ENCODE results near the gene TTLL3. TPM values are rescaled to one million over a fixed set of nuclear protein-coding genes. Genes with fewer than 3 reads are reported as not detected.
A peak's percentile ranks its signal among the peaks of the same experiment; 100 is the strongest.

Gene TTLL3
- polyA plus RNA-seq, 1 donor (not counting 4 experiments of a cell fraction or from before 2014, with no cell fraction given), result 11.3 TPM

- DNase-seq (ENCODE audit: low read depth, low spot score), result no peak
- dilution Hi-C loops (cut with MboI; ENCODE audit: extremely low pct_ligation_motif_present, low sequenced_read_pairs), result no loop called here
- H3K36me3 ChIP-seq (ENCODE audit: control insufficient read depth in 2 of 2, extremely low read depth in 1 of 2, insufficient read depth in 2 of 2, low read length in 2 of 2), result peaks cover 20 to 22% of the 10 kb centered on the region in 2 experiments
Observed at GRCh38 chr3:9781978-9782603, 28.0 kb upstream of the TTLL3 start.

GRCh38 chr3:9782770-9783169 lies 27.3 kb upstream of the TTLL3 start:
- TF ChIP-seq EZH2 (IDR thresholded peaks at IDR 0.05; ENCODE audit: low read length) (no peak), CTCF (optimal IDR thresholded peaks at IDR 0.05 in 1 of 3, IDR thresholded peaks at IDR 0.05 in 1 of 3, conservative IDR thresholded peaks at IDR 0.05 in 1 of 3; ENCODE audit: extremely low read depth in 1 of 3, insufficient read depth in 2 of 3, low read length in 3 of 3) (peak in 1 of 3 experiments; percentile 22)
- dilution Hi-C loops (cut with MboI; ENCODE audit: extremely low pct_ligation_motif_present, low sequenced_read_pairs), result no loop called here
- Histone ChIP-seq H3K27ac (ENCODE audit: control insufficient read depth, insufficient read depth, low read length) (no peak overlapping the region), H3K4me1 (ENCODE audit: control insufficient read depth, extremely low read depth, insufficient read depth, low read length) (peaks cover 2% of the 10 kb centered on the region), H2AFZ (ENCODE audit: control insufficient read depth, low read length) (no peak overlapping the region), H3K9me3 (ENCODE audit: control insufficient read depth, low read depth, low read length) (no peaks in the 10 kb centered on the region), H3K27me3 (ENCODE audit: control insufficient read depth, extremely low read depth, insufficient read depth, low read length) (no peaks in the 10 kb centered on the region), H3K4me2 (ENCODE audit: control insufficient read depth, extremely low read depth, insufficient read depth, low read depth, low read length) (no peak overlapping the region), H3K9me1 (ENCODE audit: control insufficient read depth, extremely low read depth, insufficient read depth, low read length) (no peaks in the 10 kb centered on the region), H4K20me1 (ENCODE audit: control insufficient read depth, extremely low read depth, insufficient read depth, low read length) (no peaks in the 10 kb centered on the region), H3K79me2 (ENCODE audit: control insufficient read depth, insufficient read depth, low read length) (no peaks in the 10 kb centered on the region), H3K36me3 (ENCODE audit: control insufficient read depth in 2 of 2, extremely low read depth in 1 of 2, insufficient read depth in 2 of 2, low read length in 2 of 2) (peaks cover 27 to 28% of the 10 kb centered on the region in 2 experiments), H3K9ac (ENCODE audit: control insufficient read depth, extremely low read depth, insufficient read depth, low read length) (no peak overlapping the region), H3K4me3 (ENCODE audit: control insufficient read depth in 2 of 3, extremely low read depth in 1 of 3, insufficient read depth in 2 of 3, low read depth in 1 of 3, low read length in 3 of 3) (no peak overlapping the region)
- FAIRE-seq (no peak), DNase-seq (ENCODE audit: low read depth, low spot score) (no peak)

More at GRCh38 chr3:9781978-9782603, 28.0 kb upstream of the TTLL3 start:
- Histone ChIP-seq H3K27me3 (ENCODE audit: control insufficient read depth, extremely low read depth, insufficient read depth, low read length) (no peaks in the 10 kb centered on the region), H3K4me1 (ENCODE audit: control insufficient read depth, extremely low read depth, insufficient read depth, low read length) (peaks cover 3% of the 10 kb centered on the region), H3K27ac (ENCODE audit: control insufficient read depth, insufficient read depth, low read length) (no peak overlapping the region), H3K79me2 (ENCODE audit: control insufficient read depth, insufficient read depth, low read length) (no peaks in the 10 kb centered on the region), H4K20me1 (ENCODE audit: control insufficient read depth, extremely low read depth, insufficient read depth, low read length) (no peaks in the 10 kb centered on the region), H3K4me2 (ENCODE audit: control insufficient read depth, extremely low read depth, insufficient read depth, low read depth, low read length) (no peak overlapping the region), H3K9ac (ENCODE audit: control insufficient read depth, extremely low read depth, insufficient read depth, low read length) (no peak overlapping the region), H3K9me3 (ENCODE audit: control insufficient read depth, low read depth, low read length) (no peaks in the 10 kb centered on the region), H2AFZ (ENCODE audit: control insufficient read depth, low read length) (no peak overlapping the region), H3K4me3 (ENCODE audit: control insufficient read depth in 2 of 3, extremely low read depth in 1 of 3, insufficient read depth in 2 of 3, low read depth in 1 of 3, low read length in 3 of 3) (no peak overlapping the region), H3K9me1 (ENCODE audit: control insufficient read depth, extremely low read depth, insufficient read depth, low read length) (no peaks in the 10 kb centered on the region)
- no peak for TF ChIP-seq EZH2 (IDR thresholded peaks at IDR 0.05; ENCODE audit: low read length)
- FAIRE-seq, result no peak

- H3K79me2 ChIP-seq (ENCODE audit: control insufficient read depth, insufficient read depth, low read length), result no peaks in the 10 kb centered on the region
- H3K4me3 ChIP-seq (ENCODE audit: control insufficient read depth in 2 of 3, extremely low read depth in 1 of 3, insufficient read depth in 2 of 3, low read depth in 1 of 3, low read length in 3 of 3), result no peak overlapping the region
- no peak for FAIRE-seq
- H3K9ac ChIP-seq (ENCODE audit: control insufficient read depth, extremely low read depth, insufficient read depth, low read length), result no peak overlapping the region
- H3K36me3 ChIP-seq (ENCODE audit: control insufficient read depth in 2 of 2, extremely low read depth in 1 of 2, insufficient read depth in 2 of 2, low read length in 2 of 2), result peaks cover 26 to 29% of the 10 kb centered on the region in 2 experiments
- H3K4me2 ChIP-seq (ENCODE audit: control insufficient read depth, extremely low read depth, insufficient read depth, low read depth, low read length), result no peak overlapping the region
- H3K27ac ChIP-seq (ENCODE audit: control insufficient read depth, insufficient read depth, low read length), result no peak overlapping the region
- TF ChIP-seq EZH2 (IDR thresholded peaks at IDR 0.05; ENCODE audit: low read length) (no peak), CTCF (optimal IDR thresholded peaks at IDR 0.05 in 1 of 3, IDR thresholded peaks at IDR 0.05 in 1 of 3, conservative IDR thresholded peaks at IDR 0.05 in 1 of 3; ENCODE audit: extremely low read depth in 1 of 3, insufficient read depth in 2 of 3, low read length in 3 of 3) (no peak)
- DNase-seq (ENCODE audit: low read depth, low spot score), result no peak
- H2AFZ ChIP-seq (ENCODE audit: control insufficient read depth, low read length), result no peak overlapping the region
- no peaks in the 10 kb centered on the region for H3K9me3 ChIP-seq (ENCODE audit: control insufficient read depth, low read depth, low read length)
- H3K4me1 ChIP-seq (ENCODE audit: control insufficient read depth, extremely low read depth, insufficient read depth, low read length), result no peaks in the 10 kb centered on the region
- dilution Hi-C loops (cut with MboI; ENCODE audit: extremely low pct_ligation_motif_present, low sequenced_read_pairs), result no loop called here
- no peaks in the 10 kb centered on the region for H3K9me1 ChIP-seq (ENCODE audit: control insufficient read depth, extremely low read depth, insufficient read depth, low read length)
- H4K20me1 ChIP-seq (ENCODE audit: control insufficient read depth, extremely low read depth, insufficient read depth, low read length), result no peaks in the 10 kb centered on the region
- no peaks in the 10 kb centered on the region for H3K27me3 ChIP-seq (ENCODE audit: control insufficient read depth, extremely low read depth, insufficient read depth, low read length)
Observed at GRCh38 chr3:9783954-9784353, 26.1 kb upstream of the TTLL3 start.
